HG03139 (cell line): ENCODE data around the gene LDLRAD4.
A peak's percentile ranks its signal among the peaks of the same experiment; 100 is the strongest.
"Not testable (repeated sequence)": the region's sequence is repeated elsewhere in the genome, so short reads cannot be mapped to it uniquely, and the experiment has no call there.

ENCODE experiments used
- ATAC-seq: cut with Tn5 transposase; IDR thresholded peaks from one replicate; pipeline ENCODE4 v1.9.1; 2021; ENCODE audit not compliant: unreplicated experiment

Gene LDLRAD4

DNA sequence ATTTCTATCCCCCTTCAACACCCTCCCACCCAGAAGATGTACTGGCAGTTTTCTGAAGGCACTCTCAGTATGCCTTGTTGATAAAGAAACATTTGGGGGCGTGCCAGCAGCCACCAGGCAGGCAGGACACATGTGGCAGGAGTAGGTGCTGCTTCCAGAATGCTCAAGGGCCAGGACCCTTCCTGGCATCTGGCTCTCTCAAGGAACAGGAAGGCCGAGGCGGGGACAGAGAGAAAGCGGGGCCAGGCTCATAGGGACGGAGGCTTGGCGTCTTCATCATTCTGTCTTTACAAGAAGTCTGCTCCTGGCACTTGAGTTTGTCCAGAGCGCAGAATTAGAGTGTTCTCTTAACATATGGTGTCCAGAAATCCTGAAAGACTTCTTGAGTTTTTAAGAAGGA, 386.2 kb downstream of the LDLRAD4 start:
- ATAC-seq: no peak

DNA sequence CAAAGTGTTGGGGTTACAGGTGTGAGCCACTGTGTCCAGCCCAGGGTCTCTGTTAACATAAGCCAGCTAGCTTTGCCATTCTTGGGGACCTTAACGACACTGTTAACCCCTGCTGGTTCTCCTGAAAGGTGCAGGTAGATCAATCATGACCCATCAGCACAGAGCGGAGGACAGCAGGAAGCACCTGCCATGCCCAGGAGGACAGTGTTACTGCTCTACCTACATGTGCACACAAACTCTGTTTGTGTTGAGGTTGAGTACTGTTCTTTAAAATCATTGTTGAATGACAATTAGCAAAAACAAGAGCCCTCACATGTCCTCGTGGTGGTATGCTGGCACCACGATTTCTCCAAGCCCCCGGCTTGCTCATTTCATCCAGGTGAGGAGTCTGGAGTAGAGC, 386.9 kb downstream of the LDLRAD4 start:
- ATAC-seq: no peak

DNA sequence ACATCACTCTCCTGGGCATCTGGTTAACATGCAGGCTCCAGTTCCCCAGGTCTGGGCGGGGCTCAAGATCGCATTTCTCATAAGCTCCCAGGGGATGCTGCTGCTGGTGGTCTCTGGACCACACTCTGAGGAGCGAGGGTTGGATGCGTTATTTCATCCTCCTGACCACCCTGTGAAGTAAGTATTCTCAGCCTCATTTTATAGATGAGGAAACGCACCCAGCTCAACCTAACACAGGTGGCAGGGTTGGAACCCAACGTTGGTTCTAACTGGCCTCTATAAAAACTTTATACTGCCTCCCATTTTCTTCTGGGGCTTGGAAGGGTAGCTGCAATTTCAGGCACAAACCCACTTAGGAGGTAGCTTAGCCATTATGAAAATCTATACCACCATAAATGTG, 387.3 kb downstream of the LDLRAD4 start:
- ATAC-seq: no peak

DNA sequence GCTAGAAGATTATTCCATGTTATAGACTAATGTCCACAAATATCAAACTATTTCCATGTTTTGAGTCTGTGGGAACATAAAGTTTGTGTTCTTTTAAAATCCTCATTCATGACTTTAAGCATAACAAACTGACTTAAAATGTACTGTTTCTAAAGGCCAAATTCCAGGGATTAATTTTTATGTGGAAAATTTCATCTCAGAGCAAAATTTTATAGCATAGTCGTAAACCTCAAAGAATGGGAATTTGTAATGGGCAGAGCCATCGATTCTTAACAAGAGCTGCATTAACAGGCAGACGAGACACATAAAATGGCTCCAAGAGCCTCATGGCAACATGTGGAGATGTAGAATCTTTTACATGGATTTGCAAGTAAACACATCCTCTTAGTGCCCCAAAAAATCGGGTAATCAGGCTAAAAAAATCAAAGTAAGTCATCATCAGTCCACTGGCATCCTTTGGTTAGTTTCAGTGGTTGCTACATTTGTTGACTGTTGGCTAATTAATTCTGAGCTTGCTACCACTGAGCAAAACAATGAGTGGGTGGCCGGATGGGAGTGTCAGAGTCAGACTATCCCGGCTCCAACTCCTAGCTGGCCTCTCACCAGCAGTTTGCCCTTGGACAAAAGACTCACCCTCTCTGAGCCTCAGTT, 388.2 kb downstream of the LDLRAD4 start:
- no peak for ATAC-seq

DNA sequence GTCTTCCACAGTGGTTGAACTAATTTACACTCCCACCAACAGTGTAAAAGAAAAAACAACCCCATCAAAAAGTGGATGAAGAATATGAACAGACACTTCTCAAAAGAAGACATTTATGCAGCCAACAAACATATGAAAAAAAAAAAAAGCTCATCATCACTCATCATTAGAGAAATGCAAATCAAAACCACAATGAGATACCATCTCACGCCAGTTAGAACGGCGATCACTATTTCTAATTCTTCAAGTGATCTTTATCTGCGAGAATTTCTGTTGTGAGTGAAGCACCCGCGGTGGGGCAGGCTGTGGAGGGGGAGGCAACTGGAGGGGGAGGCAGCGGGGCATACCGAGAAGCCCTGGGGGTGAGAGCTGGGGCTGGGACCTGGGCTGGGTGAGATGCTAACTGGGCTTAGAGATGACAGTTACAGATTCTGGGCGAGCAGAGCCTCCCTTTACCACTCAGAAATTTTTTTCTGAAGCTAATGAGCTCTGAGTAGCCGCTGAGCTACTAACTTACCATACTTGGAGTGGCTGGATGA, 389.5 kb downstream of the LDLRAD4 start:
- not testable (repeated sequence) for ATAC-seq

DNA sequence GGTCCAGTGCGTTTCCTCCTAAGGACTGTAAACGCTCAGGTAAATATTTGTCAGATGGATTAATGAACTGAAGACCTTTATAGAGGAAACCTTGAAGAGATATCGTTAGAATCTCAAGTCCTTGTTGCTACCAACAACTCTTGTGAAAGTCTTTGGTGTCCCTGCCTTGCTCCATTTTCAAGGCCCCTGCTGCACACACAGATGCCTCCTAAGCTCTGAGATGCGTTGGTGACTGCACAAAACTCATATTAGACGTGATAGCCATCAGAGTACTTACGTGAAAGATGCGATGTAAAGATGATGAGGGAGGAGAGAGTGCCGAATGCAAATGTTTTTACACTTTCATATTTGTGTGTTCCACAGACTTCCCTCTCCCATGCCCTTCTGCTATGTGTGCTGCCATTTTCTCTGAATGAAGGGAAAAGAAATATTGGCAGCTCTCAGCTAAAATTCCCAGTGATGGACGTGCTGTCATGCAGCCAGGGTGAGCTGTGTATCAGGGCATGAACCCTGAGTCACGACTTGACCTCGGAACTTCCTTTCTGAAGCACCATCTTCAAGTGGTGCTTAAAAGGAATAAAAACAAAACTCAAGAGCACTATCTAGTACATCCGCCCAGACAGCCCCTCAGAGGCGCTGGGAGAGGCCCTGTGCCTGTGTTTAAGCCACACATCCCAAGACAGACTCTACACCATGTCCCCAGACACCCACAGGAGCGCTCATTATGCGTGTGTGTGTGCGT, 390.4 kb downstream of the LDLRAD4 start:
- no peak for ATAC-seq

DNA sequence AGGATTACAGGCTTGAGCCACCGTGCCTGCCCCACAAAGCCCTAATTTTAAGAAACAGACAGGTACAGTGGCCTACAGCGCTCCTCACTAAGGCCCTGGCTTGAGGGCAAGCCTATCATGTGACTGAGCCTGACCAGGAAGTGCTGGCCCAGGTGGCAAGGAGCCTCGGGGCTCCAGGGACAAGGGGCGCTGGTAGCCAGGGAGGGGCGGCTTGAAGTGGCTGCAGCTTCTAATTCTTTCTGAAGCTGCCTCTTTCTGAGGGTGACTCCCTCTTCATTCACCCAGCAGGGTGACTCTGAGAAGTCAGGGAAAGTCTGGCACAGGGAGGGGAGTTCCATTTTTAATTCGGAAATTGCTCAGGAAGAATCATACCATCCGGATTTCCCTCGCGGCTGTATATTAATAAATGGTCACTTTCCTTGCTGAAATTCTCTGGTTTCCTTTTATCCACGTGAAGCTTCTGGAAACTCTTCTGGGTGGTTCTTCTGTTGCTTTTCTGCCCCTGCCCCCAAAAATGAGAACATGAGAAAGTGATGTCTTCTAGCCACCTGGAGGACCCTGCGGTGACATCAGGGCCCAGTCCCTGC, 392.1 kb downstream of the LDLRAD4 start:
- ATAC-seq: no peak

DNA sequence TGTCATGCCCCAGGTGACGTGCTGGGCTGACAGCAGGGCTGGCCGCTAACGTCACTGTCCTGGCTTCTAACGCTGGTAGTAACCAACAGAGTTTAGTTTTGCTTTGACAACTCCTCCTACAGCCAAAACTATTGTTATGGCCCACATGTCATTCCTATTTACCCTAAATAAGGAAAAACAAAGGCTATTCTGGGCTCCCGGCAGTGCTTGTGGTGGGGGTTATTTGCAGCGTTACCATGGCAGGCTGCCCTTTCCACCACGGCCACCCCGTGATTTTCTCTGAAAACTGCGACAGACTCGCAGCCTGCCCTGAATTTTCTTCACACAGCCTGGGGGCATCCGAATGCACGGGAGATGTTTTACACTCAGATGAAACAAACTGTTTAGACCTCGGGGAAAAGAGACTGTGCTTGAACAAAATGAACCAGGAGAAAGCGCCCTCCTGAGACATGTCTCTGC, 392.6 kb downstream of the LDLRAD4 start:
- ATAC-seq: peak; percentile 21

DNA sequence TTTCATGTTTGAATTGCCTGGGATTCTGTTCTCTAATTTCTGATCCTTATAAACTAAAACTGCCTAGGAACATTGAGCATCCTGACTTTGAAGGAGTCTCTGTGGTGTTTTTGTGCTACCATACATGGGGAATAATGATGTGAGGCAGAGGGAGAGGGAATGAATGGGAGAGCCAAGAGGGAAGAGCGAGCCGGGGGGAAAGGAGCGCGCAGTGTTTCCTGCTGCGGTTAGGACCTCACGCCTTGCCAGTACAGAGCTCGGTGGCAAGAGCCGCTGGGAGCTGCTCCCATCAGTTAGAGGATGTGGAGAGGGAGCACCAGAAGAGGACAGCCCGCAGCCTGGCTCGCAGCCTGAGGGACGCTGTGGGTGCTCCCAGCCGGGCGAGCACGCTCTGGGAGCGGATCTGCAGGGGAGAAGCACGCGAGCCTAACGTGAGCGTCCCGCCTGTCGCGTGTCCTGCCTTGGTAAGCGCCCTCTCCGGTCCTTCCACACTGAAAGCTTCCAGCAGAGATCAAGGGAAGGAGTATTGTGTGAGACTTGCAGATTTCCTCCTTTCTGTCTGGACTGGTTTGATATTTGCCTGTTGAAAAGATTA, 393.1 kb downstream of the LDLRAD4 start:
- ATAC-seq: peak; percentile 6

DNA sequence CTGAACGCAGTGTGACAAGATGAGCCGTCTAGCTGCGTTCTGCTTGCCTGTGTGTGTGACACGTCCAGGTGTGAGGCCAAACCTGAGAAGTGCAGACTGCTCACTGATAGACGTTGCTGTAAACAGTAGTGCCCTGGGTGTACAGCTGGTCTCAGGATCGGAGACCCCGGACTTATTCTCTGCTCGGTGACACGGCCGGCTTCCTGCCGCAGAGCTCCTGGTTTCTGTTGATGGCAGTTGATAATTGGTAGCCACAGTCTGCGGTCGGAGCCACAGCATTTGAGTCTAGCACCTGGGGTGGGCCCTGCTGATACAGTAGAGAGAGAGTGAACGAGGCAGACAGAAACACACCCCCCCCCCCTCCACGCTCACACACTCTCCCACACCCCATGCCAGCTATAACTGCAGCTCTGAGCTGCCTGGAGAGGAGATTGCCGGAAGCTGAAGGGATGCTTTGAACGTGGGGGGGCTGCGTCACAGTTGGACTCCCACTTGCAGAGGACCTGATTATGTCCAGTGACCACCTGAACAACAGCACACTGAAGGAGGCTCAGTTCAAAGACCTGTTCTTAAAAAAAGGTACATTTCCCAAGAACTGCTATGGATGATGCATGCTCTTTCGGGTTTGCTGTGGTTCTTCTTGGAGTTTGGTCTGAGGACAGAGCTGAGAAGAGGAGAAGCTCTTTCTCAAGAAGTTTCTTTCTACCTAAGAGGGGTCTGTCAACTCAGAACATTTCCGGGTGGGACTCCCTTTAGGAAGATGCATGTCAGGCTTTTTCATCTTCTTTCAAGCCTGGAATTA, 393.8 kb downstream of the LDLRAD4 start:
- ATAC-seq: peak; percentile 54

DNA sequence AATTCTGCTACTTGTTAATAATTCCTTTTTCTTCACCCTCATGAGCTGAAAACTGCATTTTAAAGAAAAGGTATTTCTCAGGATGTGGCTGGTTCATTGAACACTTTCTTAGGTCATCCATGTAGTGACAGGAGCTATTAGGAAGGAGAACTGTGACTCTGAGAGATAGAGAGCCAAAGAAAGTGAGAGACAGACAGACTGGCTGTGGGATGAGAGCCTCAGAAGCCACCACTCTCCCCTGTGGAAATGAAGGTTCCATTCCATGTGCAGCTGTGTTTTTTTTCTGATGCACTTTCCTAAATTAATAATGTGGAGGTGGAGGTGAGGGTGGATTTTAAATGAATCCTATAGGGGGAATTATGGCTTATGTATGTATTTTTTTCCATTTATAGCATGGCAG, 394.5 kb downstream of the LDLRAD4 start:
- ATAC-seq: no peak

DNA sequence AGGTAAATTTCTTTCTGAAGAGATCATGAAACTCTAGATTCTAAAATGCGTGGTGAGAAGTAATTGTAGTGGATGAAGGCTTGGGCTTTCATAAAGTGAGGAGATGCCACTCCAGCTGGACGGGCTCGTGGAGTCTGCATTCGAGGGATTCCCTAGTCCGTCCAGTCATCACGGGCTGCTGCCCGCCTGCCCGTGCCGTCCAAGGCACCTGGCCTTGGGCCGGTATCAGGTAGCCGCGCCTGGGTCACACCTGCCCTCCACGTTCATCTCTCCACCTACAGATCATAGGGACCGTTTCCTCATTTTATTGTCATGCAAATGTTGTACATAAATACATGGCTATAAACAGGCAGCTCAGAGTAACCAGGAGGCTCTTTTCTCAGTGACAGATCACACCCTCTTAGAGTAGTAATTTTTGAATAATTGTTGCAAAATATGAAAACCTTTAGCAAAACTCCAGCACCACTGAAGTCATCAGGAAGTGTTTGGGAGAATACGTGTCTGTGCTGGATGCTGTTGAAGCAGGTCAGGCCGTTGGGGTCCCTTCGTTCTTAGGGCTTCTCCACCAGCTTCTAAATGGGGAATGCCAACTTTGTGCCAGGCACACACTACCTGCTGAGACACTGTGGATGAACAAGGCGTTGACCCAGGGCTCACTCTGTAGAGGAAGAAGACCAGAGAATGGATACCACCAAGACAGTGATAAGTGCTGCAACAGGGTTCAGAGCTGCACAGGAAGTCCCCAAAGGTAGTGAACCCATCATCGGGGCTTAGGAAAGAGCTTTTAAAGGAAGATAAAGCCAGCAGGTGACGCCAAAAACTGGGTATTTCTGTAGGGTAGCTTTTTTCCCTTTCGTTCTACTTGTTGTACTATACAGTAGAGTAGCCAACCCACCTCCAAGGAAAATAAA, 395.3 kb downstream of the LDLRAD4 start:
- no peak for ATAC-seq

DNA sequence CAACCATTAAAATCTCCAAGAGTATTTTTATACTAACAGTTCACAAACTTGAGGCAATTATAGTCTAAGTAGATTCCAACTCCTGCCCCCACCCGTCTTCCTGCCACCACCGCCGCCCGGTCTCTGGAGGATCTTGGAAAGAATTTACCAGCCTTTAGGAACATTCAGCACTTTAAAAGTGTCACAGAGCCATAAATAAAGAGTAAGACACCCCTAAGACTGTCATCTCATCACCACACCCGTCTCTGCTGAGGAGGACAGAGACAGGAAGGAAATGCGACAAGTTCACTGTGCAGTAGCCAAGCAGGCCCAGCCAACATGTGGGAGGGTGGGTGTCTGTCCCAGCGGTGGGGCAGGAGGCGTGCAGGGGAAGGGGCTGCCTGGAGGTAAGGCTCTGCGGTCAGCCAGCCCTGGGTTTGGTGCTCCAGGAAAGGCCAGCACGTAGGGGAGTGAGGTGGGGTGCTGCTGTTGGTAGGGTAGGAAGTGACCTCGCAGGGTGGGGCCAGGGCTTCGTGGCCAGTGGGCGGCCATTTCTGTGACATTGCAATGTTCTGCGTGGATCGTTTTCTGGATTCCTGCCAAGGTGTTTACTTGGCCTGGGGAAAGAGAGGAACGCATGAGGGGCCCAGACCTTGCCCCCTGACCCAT, 396.2 kb downstream of the LDLRAD4 start:
- ATAC-seq: no peak

DNA sequence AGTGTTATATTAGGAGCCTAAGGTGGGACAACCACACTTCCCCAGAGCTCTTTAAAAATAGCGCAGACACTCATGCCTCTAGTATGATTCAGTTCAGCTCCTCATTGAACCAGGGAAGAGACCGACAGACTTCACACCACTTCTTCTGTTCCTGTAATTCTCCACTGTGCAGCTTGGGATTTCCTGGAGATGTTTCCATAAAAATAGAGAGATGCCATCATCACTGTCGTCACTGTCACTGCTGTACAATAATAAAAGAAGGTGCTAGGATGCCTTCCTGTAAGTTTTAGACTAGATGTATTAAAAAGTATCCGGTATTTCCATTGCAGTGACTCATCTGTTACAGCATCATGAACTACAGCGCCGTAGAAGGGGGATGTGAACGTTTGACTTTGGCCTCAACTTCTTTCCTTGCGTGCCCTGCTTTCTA, 396.9 kb downstream of the LDLRAD4 start:
- ATAC-seq: no peak

DNA sequence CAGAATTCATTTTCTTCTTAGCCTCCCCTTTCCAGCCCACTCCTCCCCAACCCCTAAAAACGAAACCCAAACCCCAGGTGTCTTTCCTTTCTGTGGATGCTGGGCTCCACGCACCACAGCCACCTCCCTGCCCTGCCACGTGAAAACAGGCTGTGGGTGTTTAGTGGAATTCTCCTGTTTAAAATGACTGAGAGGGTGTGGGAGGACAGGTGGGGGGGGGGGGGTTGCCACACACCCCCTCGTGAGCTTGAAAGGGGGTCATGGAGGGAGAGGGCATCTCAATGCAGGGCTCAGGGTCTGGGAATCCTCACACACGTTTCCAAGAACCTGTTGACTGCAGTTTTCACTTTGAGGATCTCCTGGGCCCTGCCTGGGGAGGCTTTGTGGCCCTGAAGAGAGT, 397.5 kb downstream of the LDLRAD4 start:
- no peak for ATAC-seq

DNA sequence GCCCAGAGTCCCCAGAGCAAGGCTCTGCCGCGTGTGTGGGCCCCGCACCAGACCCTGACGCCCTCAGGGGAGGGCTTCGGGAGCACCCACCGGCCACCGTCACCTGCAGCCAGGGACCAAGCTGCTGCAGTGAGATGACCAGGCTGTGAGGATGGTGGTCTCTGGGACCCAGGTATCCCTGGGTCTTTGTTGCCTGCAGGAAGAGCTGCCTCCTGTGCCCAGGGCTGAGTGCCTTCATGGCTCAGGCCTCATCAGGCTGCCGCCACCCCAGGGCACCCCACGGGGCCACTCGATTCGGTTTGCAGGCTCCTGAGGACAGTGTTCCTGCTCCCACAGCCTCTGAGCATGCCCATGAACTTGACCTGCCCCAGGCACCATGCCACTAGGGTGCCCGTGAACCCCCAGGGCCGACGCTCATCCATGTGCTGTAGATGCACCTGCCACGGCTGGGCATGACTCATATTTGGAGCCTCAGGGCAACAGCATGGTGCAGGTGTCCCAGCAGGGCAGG, 398.0 kb downstream of the LDLRAD4 start:
- ATAC-seq: no peak

DNA sequence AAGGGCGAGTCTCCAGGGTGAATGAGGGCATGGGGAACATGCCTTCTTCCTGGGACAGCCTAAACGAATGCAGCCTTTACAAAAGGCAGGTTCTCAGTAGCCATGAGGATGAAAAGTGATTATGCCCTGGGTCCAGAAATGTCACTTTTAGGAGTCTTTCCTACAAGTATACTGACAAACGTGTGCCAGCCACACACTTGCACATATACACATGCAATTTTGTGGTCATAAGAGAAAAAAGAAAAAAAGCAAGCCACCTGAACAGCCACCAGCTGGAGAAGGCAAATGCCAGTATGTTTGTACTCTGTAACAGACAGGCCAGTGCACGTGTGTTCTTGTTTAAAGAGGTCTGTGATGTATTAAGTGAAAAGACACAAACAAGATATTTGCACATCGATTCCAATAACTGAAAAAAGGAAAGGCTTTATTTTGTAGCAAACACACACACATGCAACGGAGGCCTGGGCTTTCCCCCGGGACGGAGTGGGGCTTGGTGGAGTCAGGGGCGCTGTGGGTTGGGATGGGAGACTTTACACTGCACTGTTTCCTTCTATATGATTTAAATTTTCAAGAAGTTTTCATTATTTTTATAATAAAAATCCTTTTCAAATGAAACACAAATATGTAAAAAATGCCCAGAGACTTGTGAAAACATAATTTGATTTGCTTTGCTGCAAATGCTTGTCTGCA, 399.4 kb downstream of the LDLRAD4 start:
- no peak for ATAC-seq

DNA sequence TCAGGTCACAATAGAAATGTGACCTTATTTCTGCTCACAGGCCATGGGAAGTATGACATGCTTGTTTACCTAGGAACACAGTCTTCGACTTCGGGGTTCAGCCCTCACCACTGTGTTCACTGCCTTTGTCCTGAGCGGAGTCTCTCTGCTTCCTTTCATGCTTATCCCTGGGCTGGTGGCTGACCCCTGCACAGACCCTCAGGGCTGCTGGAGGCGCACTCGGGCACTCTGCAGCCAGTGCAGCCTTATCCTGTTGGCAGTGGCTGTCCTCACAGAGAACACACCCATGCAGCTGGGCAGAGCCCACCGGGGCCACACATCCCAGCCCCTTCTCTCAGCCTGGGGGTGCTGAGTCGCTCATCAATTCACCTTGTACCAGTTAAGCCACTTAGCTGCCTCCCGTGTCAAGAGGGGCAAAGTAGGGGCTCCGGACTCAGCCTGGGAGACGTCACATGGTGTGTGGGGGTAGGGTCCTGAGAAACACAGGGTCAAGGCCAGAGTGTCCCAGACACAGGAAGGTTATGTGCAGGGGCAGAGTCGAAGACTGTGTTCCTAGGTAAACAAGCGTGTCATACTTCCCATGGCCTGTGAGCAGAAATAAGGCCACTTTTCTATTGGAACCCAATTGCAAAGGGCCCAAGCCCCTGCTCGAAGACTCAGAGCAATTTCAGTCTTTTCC, 400.3 kb downstream of the LDLRAD4 start:
- ATAC-seq: no peak
